Measurements from ENCODE around the gene PI16. TPM values are rescaled to one million over a fixed set of nuclear protein-coding genes. Genes with fewer than 3 reads are reported as not detected.

The PI16 gene
- total and polyA plus RNA-seq, 2 donors from 2014 or later = 1.7 to 3.5 TPM

- FAIRE-seq = no peak
- Histone ChIP-seq H3K27me3 (ENCODE audit: control insufficient read depth, insufficient read depth, low read length) (no peaks in the 10 kb centered on the region), H3K36me3 (ENCODE audit: control insufficient read depth in 2 of 3, insufficient read depth in 3 of 3, low read length in 3 of 3) (peaks cover 3 to 51% (median 18%) of the 10 kb centered on the region in 3 donors), H3K4me3 (ENCODE audit: low read length in 3 of 3) (no peak overlapping the region), H3K27ac (ENCODE audit: low read depth in 2 of 2, low read length in 2 of 2) (no peak overlapping the region), H3K9me3 (ENCODE audit: control insufficient read depth in 2 of 3, insufficient read depth in 1 of 3, low read length in 3 of 3) (no peaks in the 10 kb centered on the region), H3K9ac (ENCODE audit: low read length in 3 of 3) (no peak overlapping the region), H3K4me1 (ENCODE audit: control insufficient read depth in 2 of 3, insufficient read depth in 2 of 3, low read depth in 1 of 3, low read length in 3 of 3) (no peaks in the 10 kb centered on the region)
- no peak for DNase-seq
- intact Hi-C loops (cut with DNase I) = no loop called here
- TF ChIP-seq, protein P1, sequence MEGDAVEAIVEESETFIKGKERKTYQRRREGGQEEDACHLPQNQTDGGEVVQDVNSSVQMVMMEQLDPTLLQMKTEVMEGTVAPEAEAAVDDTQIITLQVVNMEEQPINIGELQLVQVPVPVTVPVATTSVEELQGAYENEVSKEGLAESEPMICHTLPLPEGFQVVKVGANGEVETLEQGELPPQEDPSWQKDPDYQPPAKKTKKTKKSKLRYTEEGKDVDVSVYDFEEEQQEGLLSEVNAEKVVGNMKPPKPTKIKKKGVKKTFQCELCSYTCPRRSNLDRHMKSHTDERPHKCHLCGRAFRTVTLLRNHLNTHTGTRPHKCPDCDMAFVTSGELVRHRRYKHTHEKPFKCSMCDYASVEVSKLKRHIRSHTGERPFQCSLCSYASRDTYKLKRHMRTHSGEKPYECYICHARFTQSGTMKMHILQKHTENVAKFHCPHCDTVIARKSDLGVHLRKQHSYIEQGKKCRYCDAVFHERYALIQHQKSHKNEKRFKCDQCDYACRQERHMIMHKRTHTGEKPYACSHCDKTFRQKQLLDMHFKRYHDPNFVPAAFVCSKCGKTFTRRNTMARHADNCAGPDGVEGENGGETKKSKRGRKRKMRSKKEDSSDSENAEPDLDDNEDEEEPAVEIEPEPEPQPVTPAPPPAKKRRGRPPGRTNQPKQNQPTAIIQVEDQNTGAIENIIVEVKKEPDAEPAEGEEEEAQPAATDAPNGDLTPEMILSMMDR (IDR thresholded peaks at IDR 0.05; ENCODE audit: borderline replicate concordance, extremely low read depth, insufficient read depth) = no peak
Measured at GRCh38 chr6:36916126-36916525, 38.4 kb upstream of the PI16 start.

DNA sequence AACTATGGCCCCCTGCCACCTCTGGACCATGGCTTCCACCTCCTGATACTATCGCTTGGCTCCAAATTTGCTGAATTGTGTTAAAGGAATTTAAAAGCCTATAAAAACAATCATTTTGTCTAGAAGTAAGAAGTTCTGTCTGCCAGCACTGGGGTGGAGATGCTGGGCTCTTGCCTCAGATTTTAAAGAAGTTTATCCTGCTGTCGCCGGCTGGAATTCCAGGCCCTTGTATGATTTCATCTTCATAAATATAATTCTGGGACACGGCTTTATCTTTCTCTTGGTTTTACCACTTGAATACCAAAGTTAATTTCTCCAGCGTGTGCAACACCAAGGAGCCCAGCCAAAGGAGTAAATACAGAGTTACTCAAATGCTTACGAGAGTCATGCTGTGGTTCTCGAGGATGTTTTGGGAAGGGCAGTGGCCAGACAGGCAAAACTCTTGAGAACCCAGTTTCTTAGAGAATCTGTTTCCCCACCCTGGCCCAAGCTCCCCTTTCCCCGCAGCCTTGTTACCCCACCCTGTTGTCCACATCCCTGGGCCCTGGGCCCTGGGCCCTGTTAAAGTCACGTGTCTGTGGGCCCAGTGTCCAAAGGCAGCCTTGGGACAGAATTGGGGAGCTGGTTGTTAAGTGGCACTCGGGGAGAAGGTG lies 36.9 kb upstream of the PI16 start:
- peak overlapping the region in 1 of 3 donors; percentile 44 for H3K9ac ChIP-seq (ENCODE audit: low read length in 3 of 3)
- TF ChIP-seq, protein P1 (IDR thresholded peaks at IDR 0.05; ENCODE audit: borderline replicate concordance, extremely low read depth, insufficient read depth) = no peak
- peaks cover 3 to 45% (median 13%) of the 10 kb centered on the region in 3 donors for H3K36me3 ChIP-seq (ENCODE audit: control insufficient read depth in 2 of 3, insufficient read depth in 3 of 3, low read length in 3 of 3)
- no peak for FAIRE-seq
- DNase-seq = no peak
- H3K4me1 ChIP-seq (ENCODE audit: control insufficient read depth in 2 of 3, insufficient read depth in 2 of 3, low read depth in 1 of 3, low read length in 3 of 3) = no peaks in the 10 kb centered on the region
- no peaks in the 10 kb centered on the region for H3K9me3 ChIP-seq (ENCODE audit: control insufficient read depth in 2 of 3, insufficient read depth in 1 of 3, low read length in 3 of 3)
- H3K27me3 ChIP-seq (ENCODE audit: control insufficient read depth, insufficient read depth, low read length) = no peaks in the 10 kb centered on the region
- H3K27ac ChIP-seq (ENCODE audit: low read depth in 2 of 2, low read length in 2 of 2) = peak overlapping the region; percentile 44 to 48
- no peak overlapping the region for H3K4me3 ChIP-seq (ENCODE audit: low read length in 3 of 3)
- intact Hi-C loops (cut with DNase I) = no loop called here

- Histone ChIP-seq H3K36me3 (ENCODE audit: control insufficient read depth in 2 of 3, insufficient read depth in 3 of 3, low read length in 3 of 3) (peaks cover 0 to 42% (median 19%) of the 10 kb centered on the region in 3 donors), H3K9ac (ENCODE audit: low read length in 3 of 3) (no peak overlapping the region), H3K4me3 (ENCODE audit: low read length in 3 of 3) (no peak overlapping the region), H3K9me3 (ENCODE audit: control insufficient read depth in 2 of 3, insufficient read depth in 1 of 3, low read length in 3 of 3) (no peaks in the 10 kb centered on the region), H3K27me3 (ENCODE audit: control insufficient read depth, insufficient read depth, low read length) (no peaks in the 10 kb centered on the region), H3K4me1 (ENCODE audit: control insufficient read depth in 2 of 3, insufficient read depth in 2 of 3, low read depth in 1 of 3, low read length in 3 of 3) (no peaks in the 10 kb centered on the region), H3K27ac (ENCODE audit: low read depth in 2 of 2, low read length in 2 of 2) (peak overlapping the region in 1 of 2 donors; percentile 5)
- FAIRE-seq (no peak), DNase-seq (no peak)
- TF ChIP-seq, protein P1 (IDR thresholded peaks at IDR 0.05; ENCODE audit: borderline replicate concordance, extremely low read depth, insufficient read depth) = no peak
- intact Hi-C loops (cut with DNase I) = no loop called here
Measured at GRCh38 chr6:36920049-36920448, 34.5 kb upstream of the PI16 start.
